Measurements from ENCODE around the gene SUOX. TPM values are rescaled to one million over a fixed set of nuclear protein-coding genes. Genes with fewer than 3 reads are reported as not detected.

SUOX gene
- total and polyA plus RNA-seq, 9 donors, result 13.1 to 19.3 (median 15.1) TPM

GRCh38 chr12:56017181-56017580, 20.1 kb downstream of the SUOX start:
- H3K4me3 ChIP-seq (ENCODE audit: low read length), result no peak overlapping the region
- no CpG with 5 or more reads among the region's 4 CpGs for WGBS (ENCODE audit: insufficient coverage)
- no peaks in the 10 kb centered on the region for H3K27me3 ChIP-seq (ENCODE audit: control insufficient read depth, insufficient read depth, low read length)
- peaks cover 25% of the 10 kb centered on the region for H3K4me1 ChIP-seq (ENCODE audit: control insufficient read depth, insufficient read depth, low read length)
- H3K9me3 ChIP-seq (replicated peaks; ENCODE audit: control insufficient read depth, low read depth, low read length), result no peaks in the 10 kb centered on the region
- DNase-seq, result no peak
- no peak overlapping the region for H3K27ac ChIP-seq (ENCODE audit: low read length)
- no peaks in the 10 kb centered on the region for H3K36me3 ChIP-seq (ENCODE audit: control insufficient read depth, insufficient read depth, low read length)

GRCh38 chr12:56018356-56018755, 21.3 kb downstream of the SUOX start:
- H3K36me3 ChIP-seq (ENCODE audit: control insufficient read depth, insufficient read depth, low read length), result no peaks in the 10 kb centered on the region
- no peaks in the 10 kb centered on the region for H3K9me3 ChIP-seq (replicated peaks; ENCODE audit: control insufficient read depth, low read depth, low read length)
- H3K4me1 ChIP-seq (ENCODE audit: control insufficient read depth, insufficient read depth, low read length), result peaks cover 26% of the 10 kb centered on the region
- WGBS (ENCODE audit: insufficient coverage), result no CpG with 5 or more reads among the region's 1 CpG
- no peak overlapping the region for H3K27ac ChIP-seq (ENCODE audit: low read length)
- DNase-seq, result no peak
- no peaks in the 10 kb centered on the region for H3K27me3 ChIP-seq (ENCODE audit: control insufficient read depth, insufficient read depth, low read length)
- H3K4me3 ChIP-seq (ENCODE audit: low read length), result no peak overlapping the region

GRCh38 chr12:56020423-56021184, 23.5 kb downstream of the SUOX start, which contains the start of gene IKZF4:
IKZF4 (plus strand) TSS chr12:56021043; CDS start chr12:56021494, 451 bp downstream.
- Histone ChIP-seq H3K9me3 (replicated peaks; ENCODE audit: control insufficient read depth, low read depth, low read length) (no peaks in the 10 kb centered on the region), H3K4me3 (ENCODE audit: low read length) (peak within 1 kb of the TSS; percentile 43), H3K27me3 (ENCODE audit: control insufficient read depth, insufficient read depth, low read length) (no peaks in the 10 kb centered on the region), H3K4me1 (ENCODE audit: control insufficient read depth, insufficient read depth, low read length) (peaks cover 28% of the 10 kb centered on the region), H3K27ac (ENCODE audit: low read length) (peak within 1 kb of the TSS; percentile 96), H3K36me3 (ENCODE audit: control insufficient read depth, insufficient read depth, low read length) (peaks cover 11% of the 10 kb centered on the region)
- peak; percentile 88 for DNase-seq
- 13% methylated on average over 6 of the region's 10 CpGs for WGBS (ENCODE audit: insufficient coverage)

GRCh38 chr12:56021889-56022497, 24.9 kb downstream of the SUOX start:
- Histone ChIP-seq H3K36me3 (ENCODE audit: control insufficient read depth, insufficient read depth, low read length) (peaks cover 19% of the 10 kb centered on the region), H3K9me3 (replicated peaks; ENCODE audit: control insufficient read depth, low read depth, low read length) (no peaks in the 10 kb centered on the region), H3K4me1 (ENCODE audit: control insufficient read depth, insufficient read depth, low read length) (peaks cover 28% of the 10 kb centered on the region), H3K27me3 (ENCODE audit: control insufficient read depth, insufficient read depth, low read length) (no peaks in the 10 kb centered on the region), H3K4me3 (ENCODE audit: low read length) (peak overlapping the region; percentile 43), H3K27ac (ENCODE audit: low read length) (peak overlapping the region; percentile 96)
- WGBS (ENCODE audit: insufficient coverage), result no CpG with 5 or more reads among the region's 2 CpGs
- no peak for DNase-seq

GRCh38 chr12:56028511-56029165, 31.6 kb downstream of the SUOX start:
- peaks cover 57% of the 10 kb centered on the region for H3K36me3 ChIP-seq (ENCODE audit: control insufficient read depth, insufficient read depth, low read length)
- H3K4me1 ChIP-seq (ENCODE audit: control insufficient read depth, insufficient read depth, low read length), result peaks cover 6% of the 10 kb centered on the region
- peak overlapping the region; percentile 10 for H3K27ac ChIP-seq (ENCODE audit: low read length)
- H3K4me3 ChIP-seq (ENCODE audit: low read length), result no peak overlapping the region
- no peaks in the 10 kb centered on the region for H3K9me3 ChIP-seq (replicated peaks; ENCODE audit: control insufficient read depth, low read depth, low read length)
- DNase-seq, result no peak
- 100% methylated on average over 1 of the region's 5 CpGs for WGBS (ENCODE audit: insufficient coverage)
- H3K27me3 ChIP-seq (ENCODE audit: control insufficient read depth, insufficient read depth, low read length), result no peaks in the 10 kb centered on the region

GRCh38 chr12:56029166-56029519, 32.1 kb downstream of the SUOX start:
- H3K27ac ChIP-seq (ENCODE audit: low read length), result no peak overlapping the region
- peak; percentile 45 for DNase-seq

GRCh38 chr12:56029666-56030293, 32.7 kb downstream of the SUOX start:
- Histone ChIP-seq H3K27me3 (ENCODE audit: control insufficient read depth, insufficient read depth, low read length) (no peaks in the 10 kb centered on the region), H3K9me3 (replicated peaks; ENCODE audit: control insufficient read depth, low read depth, low read length) (no peaks in the 10 kb centered on the region), H3K4me3 (ENCODE audit: low read length) (no peak overlapping the region), H3K36me3 (ENCODE audit: control insufficient read depth, insufficient read depth, low read length) (peaks cover 61% of the 10 kb centered on the region), H3K27ac (ENCODE audit: low read length) (no peak overlapping the region), H3K4me1 (ENCODE audit: control insufficient read depth, insufficient read depth, low read length) (peaks cover 6% of the 10 kb centered on the region)
- peak; percentile 84 for DNase-seq
- no CpG with 5 or more reads among the region's 6 CpGs for WGBS (ENCODE audit: insufficient coverage)

More at GRCh38 chr12:56029166-56029519, 32.1 kb downstream of the SUOX start:
- no peaks in the 10 kb centered on the region for H3K27me3 ChIP-seq (ENCODE audit: control insufficient read depth, insufficient read depth, low read length)
- H3K4me1 ChIP-seq (ENCODE audit: control insufficient read depth, insufficient read depth, low read length), result peaks cover 6% of the 10 kb centered on the region
- H3K9me3 ChIP-seq (replicated peaks; ENCODE audit: control insufficient read depth, low read depth, low read length), result no peaks in the 10 kb centered on the region
- peaks cover 58% of the 10 kb centered on the region for H3K36me3 ChIP-seq (ENCODE audit: control insufficient read depth, insufficient read depth, low read length)
- H3K4me3 ChIP-seq (ENCODE audit: low read length), result no peak overlapping the region

DNA sequence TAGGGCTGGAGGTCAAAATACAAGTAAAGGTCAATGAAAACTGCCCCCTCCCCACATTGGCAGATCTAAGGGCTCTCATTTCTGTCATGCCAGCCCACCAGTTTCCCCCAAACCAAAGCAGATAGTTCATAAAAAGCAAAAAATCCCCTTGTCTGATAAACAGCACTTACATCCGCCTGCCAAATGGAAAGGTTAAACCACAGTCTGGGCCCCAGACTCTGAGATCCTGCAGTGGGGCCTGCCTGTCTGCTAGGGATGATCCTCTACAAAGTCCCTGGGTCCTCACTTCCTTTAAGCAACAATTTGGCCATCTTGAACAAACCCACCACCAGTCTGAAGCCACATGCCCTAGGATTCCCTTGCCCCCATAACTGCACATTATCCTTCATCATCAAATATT, 34.9 kb downstream of the SUOX start:
- Histone ChIP-seq H3K4me1 (ENCODE audit: control insufficient read depth, insufficient read depth, low read length) (peaks cover 3% of the 10 kb centered on the region), H3K27me3 (ENCODE audit: control insufficient read depth, insufficient read depth, low read length) (no peaks in the 10 kb centered on the region), H3K27ac (ENCODE audit: low read length) (no peak overlapping the region), H3K9me3 (replicated peaks; ENCODE audit: control insufficient read depth, low read depth, low read length) (no peaks in the 10 kb centered on the region), H3K36me3 (ENCODE audit: control insufficient read depth, insufficient read depth, low read length) (peaks cover 66% of the 10 kb centered on the region), H3K4me3 (ENCODE audit: low read length) (no peak overlapping the region)
- WGBS (ENCODE audit: insufficient coverage), result 100% methylated on average over 1 of the region's 1 CpG
- no peak for DNase-seq

- H3K9me3 ChIP-seq (replicated peaks; ENCODE audit: control insufficient read depth, low read depth, low read length), result no peaks in the 10 kb centered on the region
- no peaks in the 10 kb centered on the region for H3K27me3 ChIP-seq (ENCODE audit: control insufficient read depth, insufficient read depth, low read length)
- DNase-seq, result no peak
- no peak overlapping the region for H3K27ac ChIP-seq (ENCODE audit: low read length)
- WGBS (ENCODE audit: insufficient coverage), result 84% methylated on average over 20 of the region's 21 CpGs
- peaks cover 53% of the 10 kb centered on the region for H3K36me3 ChIP-seq (ENCODE audit: control insufficient read depth, insufficient read depth, low read length)
- H3K4me3 ChIP-seq (ENCODE audit: low read length), result no peak overlapping the region
- H3K4me1 ChIP-seq (ENCODE audit: control insufficient read depth, insufficient read depth, low read length), result no peaks in the 10 kb centered on the region
Observed at GRCh38 chr12:56034586-56035332, 37.7 kb downstream of the SUOX start.

Data from muscle of leg (tissue), 11 donors.